Adipose tissue (tissue), 3 donors: Measurements from ENCODE around the gene POU5F1. TPM values are rescaled to one million over a fixed set of nuclear protein-coding genes. Genes with fewer than 3 reads are reported as not detected.
"Not testable (repeated sequence)": the region's sequence is repeated elsewhere in the genome, so short reads cannot be mapped to it uniquely, and the experiment has no call there.

Source experiments
- H3K27ac ChIP-seq: one replicate; pipeline ENCODE4 v1.5.1; 2013; ENCODE audit warnings: low read depth, low read length
- WGBS, 3 donors: extraction: QIAGEN DNeasy Blood & Tissue Kit; methylation state at CpG; one replicate each; pipeline ENCODE4 v1.1.7; 2013; 5-methylcytosine and 5-hydroxymethylcytosine counted together
- polyA plus RNA-seq, 3 donors: library from polyadenylated mRNA; stranded (reverse); fragments of 200-250 nt; gene quantifications; one replicate each; pipeline ENCODE4 v1.2.3, GENCODE V29; 2013
- donor health status: healthy with polysubstance abuse.
- donor health status: Bipolar disorder and iron deficiency.
- donor health status: healthy.

The POU5F1 gene
- polyA plus RNA-seq, 3 donors: 0.79 to 4.9 (median 1.4) TPM

DNA sequence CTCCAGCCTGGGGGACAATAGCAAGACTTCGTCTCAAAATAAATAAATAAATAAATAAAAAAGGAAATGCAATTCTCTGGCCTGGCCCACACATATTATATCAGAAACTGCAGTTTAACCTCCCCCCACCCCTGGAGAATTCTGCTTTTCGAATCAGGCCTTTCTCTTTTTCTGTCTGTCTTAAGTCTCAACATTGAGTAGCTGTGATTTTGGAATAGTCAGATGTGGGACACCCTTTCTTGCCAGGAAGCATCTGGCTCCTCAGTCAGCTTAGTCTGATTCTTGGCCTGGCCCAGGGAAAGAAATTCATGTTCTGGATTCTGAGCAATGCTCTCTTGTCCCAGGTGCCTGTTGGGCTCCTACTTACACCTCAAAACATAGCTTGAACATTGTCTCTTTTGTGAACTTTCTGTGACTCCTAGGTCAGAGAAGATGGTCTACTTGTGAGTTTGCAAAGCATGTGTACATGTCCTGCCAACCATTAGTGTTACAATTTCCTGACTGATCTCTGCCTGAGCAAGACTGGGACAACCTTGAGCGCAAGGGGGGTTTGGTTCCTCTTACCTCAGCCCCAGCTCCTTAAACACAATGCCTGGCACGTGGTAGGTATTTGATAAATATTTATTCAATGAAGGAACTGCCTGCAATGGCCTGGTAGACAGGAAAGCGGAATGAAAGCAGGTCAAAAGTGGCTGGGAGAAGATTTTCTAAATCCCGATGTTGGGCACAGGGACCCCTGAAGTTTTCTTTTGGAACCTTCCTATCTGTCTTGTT lies 23.8 kb upstream of the POU5F1 start:
- WGBS, 3 donors: 55 to 67% (median 60%) methylated on average over 6 of the region's 6 CpGs
- H3K27ac ChIP-seq: no peak overlapping the region

DNA sequence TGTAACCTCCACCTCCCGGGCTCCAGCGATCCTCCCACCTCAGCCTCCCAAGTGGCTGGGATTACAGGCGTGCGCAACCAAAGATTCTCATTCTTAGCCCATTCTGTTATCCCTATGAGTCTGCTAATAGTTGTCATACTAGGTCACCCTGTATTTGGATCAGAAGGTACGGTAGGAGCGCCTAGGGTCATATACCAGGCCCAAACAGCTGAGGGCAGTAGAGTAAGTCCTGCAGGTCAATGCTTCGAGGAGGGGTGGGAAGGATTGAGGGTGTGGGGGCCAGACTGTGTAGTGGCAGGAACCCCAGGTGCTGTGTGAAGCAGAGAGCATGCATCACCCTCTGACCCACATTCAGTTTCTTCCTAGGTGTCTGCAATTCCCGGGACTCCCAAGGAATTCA lies 22.7 kb upstream of the POU5F1 start:
- WGBS, 3 donors: 70 to 83% (median 81%) methylated on average over 8 of the region's 8 CpGs
- no peak overlapping the region for H3K27ac ChIP-seq

DNA sequence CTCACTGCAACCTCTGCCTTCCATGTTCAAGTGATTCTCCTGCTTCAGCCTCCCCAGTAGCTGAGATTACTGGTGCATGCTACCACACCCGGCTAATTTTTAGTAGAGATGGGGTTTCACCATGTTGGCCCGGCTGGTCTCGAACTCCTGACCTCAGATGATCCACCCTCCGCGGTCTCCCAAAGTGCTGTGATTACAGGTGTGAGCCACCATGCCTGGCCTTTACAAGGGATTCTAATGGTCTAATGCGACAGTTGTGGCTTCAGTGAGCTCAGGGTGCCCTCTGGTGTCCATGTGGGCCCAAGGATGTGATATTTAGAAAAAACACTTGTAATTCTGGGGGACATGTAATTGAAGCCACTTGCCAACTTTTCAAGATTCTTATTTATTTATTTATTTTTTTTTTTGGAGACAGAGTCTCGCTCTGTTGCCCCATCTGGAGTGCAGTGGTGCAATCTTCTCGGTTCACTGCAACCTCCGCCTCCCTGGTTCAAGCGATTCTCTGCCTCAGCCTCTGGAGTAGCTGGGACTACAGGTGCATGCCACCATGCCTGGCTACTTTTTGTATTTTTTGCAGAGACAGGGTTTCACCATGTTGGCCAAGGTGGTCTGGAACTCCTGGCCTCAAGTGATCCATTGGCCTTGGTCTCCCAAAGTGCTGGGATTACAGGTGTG lies 22.1 kb upstream of the POU5F1 start:
- H3K27ac ChIP-seq: not testable (repeated sequence)
- 49 to 58% (median 52%) methylated on average over 10 of the region's 10 CpGs for WGBS, 3 donors

DNA sequence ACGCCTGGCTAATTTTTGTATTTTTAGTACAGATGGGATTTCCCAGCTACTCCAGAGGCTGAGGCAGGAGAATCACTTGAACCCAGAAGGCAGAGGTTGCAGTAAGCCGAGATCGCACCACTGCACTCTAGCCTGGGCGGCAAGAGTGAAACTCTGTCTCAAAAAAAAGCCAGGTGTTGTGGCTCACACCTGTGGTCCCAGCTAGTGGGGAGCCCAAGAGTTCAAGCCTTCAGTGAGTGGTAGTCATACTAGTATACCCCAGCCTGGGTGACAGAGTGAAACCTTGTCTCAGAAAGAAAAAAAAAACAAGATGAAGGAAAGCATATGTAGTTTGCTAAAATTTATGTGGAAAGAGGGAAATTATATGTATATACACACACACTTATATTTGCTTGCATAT lies 20.0 kb upstream of the POU5F1 start:
- 71 to 93% (median 90%) methylated on average over 4 of the region's 4 CpGs for whole genome bisulfite sequencing, 3 donors
- H3K27ac ChIP-seq: no peak overlapping the region

DNA sequence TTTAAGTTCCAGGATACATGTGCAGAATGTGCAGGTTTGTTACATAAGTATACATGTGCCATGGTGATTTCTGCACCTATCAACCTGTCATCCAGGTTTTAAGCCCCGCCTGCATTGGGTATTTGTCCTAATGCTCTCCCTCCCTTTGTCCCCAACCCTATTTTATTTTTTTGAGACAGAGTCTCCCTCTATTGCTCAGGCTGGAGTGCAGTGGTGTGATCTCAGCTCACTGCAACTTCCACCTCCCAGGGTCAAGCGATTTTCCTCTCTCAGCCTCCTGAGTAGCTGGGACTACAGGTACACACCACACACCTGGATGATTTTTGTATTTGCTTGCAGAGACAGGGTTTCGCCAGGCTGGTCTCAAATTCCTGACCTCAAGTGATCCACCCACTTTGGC lies 18.7 kb upstream of the POU5F1 start:
- 60 to 93% (median 93%) methylated on average over 3 of the region's 3 CpGs for WGBS, 3 donors

DNA sequence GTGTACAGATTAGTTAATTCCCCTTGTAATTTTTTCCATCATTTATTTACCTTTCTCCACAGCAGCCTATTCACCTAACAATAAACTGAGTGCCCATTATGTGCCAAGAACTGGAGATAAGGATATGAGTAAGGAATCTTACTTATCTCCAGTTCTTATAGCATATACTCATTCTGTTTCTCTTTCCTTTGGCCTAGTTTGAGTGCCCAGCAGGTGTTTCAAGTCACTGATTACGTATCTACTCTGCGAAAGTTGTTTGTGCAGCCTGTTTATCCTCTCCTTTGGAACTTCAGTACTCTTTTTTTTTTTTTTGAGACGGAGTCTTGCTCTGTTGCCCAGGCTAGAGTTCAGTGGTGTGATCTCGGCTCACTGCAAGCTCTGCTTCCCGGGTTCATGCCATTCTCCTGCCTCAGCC lies 17.3 kb upstream of the POU5F1 start:
- WGBS, 3 donors: 25 to 89% (median 89%) methylated on average over 5 of the region's 5 CpGs

More for the DNA sequence above, 18.7 kb upstream of the POU5F1 start:
- H3K27ac ChIP-seq: not testable (repeated sequence)

DNA sequence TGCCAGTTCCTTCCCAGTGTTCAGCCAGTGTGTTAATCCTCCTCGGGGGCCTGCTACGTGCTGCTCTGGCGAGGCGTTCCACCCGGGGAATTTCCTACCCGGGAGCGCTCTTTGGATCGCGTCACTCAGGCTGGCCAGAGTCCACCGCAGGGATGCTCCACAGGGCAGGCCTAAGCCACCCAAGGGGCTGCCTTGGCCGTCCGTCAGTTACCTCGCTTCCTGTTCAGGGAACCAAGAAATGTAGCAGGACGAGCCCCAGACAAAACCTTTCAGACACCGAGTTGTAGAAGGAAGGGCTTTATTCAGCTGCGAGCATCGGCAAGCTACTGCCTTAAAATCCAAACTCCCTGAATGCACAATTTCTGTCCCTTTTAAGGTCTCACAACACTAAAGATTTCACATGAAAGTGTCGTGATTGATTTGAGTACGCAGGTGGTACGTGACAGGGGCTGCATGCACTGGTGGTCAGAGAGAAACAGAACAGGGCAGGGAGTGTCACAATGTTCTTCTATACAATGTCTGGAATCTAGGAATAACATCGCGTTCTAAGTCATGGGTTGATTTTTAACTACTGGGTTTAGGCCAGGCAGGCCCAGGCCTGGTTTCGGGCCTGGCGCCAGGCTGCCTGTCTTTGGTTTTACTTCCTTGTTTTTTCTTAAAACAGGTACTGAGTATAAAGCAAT lies 15.7 kb upstream of the POU5F1 start:
- H3K27ac ChIP-seq: no peak overlapping the region
- WGBS, 3 donors: 27 to 65% (median 53%) methylated on average over 24 of the region's 24 CpGs

More for the DNA sequence above, 17.3 kb upstream of the POU5F1 start:
- H3K27ac ChIP-seq: no peak overlapping the region

DNA sequence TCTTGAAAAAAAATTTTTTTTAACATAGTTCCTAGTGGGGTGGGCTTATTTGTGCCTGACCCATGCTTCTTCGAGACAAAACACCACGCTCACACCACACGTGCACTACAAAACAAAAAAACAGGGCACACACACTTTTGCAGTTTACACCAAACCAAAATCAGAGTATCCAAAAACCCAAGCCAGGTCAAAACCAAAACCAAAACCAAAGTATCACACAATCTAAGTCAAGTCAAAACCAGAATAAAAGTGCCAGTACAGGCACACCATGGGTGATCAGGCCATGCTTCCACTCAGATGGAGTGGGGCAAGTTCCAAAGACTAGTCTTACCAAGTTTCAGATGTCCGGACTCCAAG lies 15.2 kb upstream of the POU5F1 start:
- not testable (repeated sequence) for H3K27ac ChIP-seq
- WGBS, 3 donors: 54 to 71% (median 55%) methylated on average over 4 of the region's 4 CpGs

DNA sequence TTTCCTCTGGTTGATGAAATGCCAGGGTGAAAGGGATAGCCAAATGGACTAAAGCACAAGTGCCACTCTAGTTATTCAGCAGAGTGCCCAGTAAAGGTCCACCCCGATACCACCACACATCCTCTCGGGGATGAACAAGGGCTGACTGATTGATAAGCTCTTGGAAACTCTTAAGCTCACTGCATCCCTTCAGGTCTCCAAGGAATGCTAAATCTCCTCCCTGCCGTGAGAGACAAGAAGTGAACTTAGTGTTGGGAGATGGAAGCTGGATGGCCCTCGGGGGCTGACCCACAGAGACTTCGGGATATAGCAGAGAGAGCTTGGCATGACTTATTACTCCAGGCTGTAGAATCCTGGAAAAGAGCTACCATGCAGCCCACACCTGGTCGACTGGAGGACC lies 13.4 kb upstream of the POU5F1 start:
- H3K27ac ChIP-seq: not testable (repeated sequence)
- 81 to 84% (median 84%) methylated on average over 6 of the region's 6 CpGs for WGBS, 3 donors

DNA sequence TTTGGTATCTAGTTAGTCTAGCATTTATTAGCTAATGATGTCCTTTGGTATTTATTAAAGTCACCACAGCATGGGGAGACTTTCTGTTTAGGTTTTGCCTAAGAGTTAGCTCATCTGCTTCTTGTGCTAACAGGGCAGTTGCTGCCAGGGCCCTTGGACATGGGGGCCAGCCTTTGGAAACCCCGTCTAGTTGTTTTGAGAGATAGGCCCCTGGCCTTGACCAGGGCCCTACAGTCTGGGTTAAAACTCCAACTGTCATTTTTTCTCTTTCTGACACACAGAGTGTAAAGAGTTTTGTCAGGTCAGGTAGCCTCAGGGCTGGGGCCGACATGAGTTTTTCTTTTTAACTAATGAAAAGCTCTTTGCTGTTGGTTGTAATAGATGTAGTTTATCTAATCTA lies 12.8 kb upstream of the POU5F1 start:
- H3K27ac ChIP-seq: not testable (repeated sequence)
- WGBS, 3 donors: 44 to 92% (median 80%) methylated on average over 2 of the region's 2 CpGs

DNA sequence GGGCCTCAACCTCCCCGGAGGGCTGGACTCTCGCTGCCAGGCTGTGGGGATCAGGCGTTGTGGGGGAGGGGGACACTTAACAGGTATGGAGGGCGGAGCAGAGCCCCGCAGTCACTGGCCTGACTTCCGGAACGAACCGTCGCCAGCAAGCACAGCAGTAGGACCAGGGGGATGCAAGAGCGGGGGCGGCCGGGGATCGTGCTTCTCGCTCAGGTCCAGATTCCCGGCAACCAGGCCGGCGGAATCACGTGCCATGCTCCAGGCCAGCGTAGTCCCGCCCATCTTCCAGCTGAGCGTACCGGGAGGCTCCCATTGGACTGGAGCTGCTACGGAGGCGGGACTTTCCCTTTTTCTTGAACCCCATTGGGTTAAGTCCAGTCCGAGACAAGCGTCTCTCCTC lies 10.0 kb upstream of the POU5F1 start:
- WGBS, 3 donors: 63 to 76% (median 71%) methylated on average over 13 to 26 of the region's 26 CpGs
- no peak overlapping the region for H3K27ac ChIP-seq

DNA sequence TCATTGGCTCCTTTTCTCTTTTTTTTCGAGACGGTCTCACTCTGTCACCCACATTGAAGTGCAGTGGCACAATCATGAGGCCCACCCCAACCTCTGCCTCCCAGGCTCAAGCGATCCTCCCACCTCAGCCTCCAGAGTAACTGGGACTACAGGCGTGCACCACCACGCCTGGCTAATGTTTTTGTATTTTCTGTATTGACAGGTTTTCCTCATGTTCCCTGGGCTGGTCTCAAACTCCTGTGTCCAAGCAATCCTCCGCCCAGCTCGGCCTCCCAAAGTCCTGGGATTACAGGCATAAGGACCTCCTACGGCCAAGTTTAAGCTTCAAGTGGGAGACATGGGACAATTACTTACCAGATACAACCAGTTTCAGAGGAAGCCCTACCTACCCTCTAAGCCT lies 9.4 kb upstream of the POU5F1 start:
- WGBS, 3 donors: 96 to 97% (median 96%) methylated on average over 8 of the region's 8 CpGs
- no peak overlapping the region for H3K27ac ChIP-seq

DNA sequence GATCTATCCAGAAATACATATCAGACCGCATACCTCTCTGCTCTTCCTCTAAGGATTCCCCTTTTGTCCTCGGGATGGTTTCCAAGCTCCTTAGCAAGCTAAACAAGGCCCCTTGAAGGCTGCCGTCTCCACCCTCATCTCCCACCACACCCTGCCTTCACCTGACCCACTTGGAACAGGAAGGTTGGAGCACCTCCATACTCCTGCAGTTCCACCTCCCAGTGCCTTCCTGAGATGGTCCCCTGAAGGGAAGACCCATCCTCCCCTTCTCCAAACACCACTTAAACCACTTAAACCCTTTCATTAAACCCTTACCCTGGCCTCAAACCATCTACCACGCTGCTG lies 8.5 kb upstream of the POU5F1 start:
- no peak overlapping the region for H3K27ac ChIP-seq
- 61 to 88% (median 77%) methylated on average over 4 of the region's 4 CpGs for WGBS, 3 donors

DNA sequence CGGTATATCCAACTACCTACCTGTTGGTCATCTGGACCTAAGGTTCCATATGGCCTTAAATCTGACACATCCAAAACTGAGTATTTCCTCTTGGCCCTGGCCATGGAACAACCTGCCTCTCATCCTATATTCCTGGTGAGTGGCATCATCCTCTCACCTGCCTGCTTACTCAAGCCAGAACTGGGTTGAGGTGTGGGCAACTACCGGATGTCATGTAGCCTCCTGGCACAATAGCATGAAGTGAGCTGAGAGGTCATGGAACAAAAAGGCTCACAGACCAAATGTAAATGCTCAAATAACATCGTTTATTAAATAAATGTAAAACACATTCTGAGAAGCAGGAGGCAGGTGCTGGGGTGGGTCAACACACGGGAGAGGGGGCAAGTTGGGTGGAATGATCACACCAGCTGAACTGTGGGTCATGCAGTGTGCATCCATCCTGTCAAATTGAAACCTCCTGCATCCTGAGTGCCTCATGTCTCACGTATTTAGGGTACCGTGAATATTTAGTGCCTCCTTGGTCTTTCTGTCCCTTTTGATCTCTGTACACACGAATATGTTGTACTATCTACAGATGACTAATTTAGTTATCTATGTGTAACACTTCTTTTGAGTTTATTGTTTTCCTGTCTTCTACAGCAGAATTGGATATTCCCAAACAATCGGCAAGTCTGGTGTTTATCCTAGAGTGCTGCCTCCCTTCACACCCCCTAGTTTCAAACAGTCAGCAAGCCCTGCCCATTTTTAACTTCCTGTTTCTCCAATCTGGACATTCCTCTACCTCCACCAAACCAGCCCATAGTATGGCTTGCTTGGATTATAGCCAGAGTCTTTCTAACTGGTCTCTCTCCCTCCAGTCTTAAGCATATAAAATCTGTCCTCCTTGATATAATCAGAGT lies 7.9 kb upstream of the POU5F1 start:
- 59 to 73% (median 61%) methylated on average over 8 of the region's 8 CpGs for WGBS, 3 donors
- no peak overlapping the region for H3K27ac ChIP-seq

DNA sequence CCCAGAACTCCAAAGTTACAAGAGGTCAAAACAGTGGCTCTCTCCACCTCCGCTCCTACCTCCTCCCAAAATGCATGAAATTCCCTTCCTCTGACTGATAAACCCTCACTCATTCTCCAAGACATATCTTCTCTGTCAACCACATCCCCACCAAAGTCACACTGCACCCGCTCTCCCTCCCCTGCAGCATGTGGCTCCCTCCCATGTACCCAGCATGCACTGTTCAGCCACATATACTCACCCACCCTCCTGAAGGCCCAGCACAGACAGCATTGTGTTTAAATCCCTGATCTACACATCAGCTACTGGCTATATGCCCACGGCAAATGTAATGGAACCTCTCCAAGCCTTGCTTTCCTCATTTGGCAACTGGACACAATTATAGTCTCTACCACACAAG lies 5.5 kb upstream of the POU5F1 start:
- no peak overlapping the region for H3K27ac ChIP-seq
- WGBS, 3 donors: 65 to 75% (median 74%) methylated on average over 3 of the region's 3 CpGs

DNA sequence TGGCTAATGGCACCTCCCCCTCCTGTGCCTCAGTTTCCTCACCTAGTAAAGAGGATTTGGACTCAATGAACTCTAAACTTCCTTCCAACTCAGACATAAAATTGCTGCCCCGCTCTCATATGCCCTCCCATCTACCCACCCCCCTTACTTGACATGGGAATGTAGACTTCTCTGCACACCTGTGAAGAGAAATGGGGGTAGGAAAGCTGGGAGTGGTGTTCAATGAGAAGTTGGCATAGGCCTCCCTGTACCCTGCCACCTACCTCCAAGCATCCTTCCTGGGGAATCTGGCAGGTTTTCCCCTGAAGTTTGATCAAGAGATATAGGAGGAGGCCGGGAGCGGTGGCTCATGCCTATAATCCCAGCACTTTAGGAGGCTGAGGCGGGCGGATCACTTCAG lies 3.9 kb upstream of the POU5F1 start:
- H3K27ac ChIP-seq: no peak overlapping the region
- WGBS, 3 donors: 63 to 89% (median 89%) methylated on average over 5 of the region's 5 CpGs

DNA sequence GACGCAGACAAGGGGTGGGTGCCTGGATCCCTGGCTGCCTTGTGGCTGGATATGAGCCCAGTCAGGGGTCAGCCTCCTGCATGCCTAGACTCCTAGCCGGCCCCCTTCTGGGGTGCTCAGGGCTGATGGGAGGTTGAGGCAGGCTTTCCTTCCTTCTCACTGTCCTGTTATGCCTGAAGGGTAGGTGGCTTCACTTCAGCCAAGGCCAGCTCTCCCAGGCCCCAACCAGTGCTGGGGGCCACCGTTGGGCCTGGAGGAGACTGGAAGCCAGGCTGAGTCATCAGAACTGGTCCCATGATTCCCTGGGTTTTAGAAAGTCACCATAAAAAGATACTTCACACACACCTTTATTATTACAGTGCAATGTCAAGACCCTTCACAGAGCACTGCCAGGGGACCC lies 2.9 kb upstream of the POU5F1 start:
- 64 to 78% (median 74%) methylated on average over 3 of the region's 3 CpGs for WGBS, 3 donors
- H3K27ac ChIP-seq: no peak overlapping the region

DNA sequence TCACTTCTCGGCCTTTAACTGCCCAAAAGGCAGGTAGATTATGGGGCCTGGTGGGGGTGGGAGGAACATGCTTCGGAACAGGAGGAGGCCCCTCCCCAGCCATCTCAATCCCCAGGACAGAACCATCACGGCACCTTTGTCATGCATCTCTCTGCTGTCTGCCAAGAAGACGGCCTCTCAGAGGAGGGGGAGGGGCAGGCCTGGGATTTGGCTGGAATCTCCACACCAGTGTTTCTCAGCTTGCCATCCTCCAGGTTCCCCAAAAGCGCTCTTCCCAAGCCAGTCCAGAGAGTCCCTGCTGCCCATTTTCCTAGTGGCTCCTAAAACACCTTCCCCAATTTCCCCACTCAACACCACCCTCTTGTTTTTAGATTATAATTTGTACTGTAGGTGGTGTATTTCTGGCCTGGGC lies 2.5 kb upstream of the POU5F1 start:
- H3K27ac ChIP-seq: no peak overlapping the region
- WGBS, 3 donors: 65 to 78% (median 73%) methylated on average over 5 of the region's 5 CpGs
